ENCODE data around the gene KRT38.
"Not testable (repeated sequence)": the region's sequence is repeated elsewhere in the genome, so short reads cannot be mapped to it uniquely, and the experiment has no call there.

DNA sequence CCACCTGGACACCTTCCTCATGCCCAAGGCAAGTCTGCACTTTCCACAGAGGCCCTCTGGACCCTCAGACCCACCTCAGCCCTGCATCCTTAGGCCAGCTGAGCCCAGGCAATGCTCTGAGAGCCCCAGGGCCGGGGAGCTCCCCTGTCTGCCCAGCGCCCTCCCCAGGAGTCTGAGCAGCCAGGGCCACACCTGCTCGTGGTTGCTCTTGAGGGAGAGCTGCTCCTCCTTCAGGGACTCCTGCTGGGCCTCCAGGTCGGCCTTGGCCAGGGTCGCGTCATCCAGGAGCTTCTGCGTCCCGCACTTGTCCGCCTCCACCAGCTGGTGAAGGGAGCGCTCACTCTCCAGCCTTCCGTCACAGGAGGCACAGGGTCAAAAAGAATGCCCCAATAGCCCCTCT, 18.2 kb downstream of the KRT38 start:
- TF ChIP-seq, protein P1, sequence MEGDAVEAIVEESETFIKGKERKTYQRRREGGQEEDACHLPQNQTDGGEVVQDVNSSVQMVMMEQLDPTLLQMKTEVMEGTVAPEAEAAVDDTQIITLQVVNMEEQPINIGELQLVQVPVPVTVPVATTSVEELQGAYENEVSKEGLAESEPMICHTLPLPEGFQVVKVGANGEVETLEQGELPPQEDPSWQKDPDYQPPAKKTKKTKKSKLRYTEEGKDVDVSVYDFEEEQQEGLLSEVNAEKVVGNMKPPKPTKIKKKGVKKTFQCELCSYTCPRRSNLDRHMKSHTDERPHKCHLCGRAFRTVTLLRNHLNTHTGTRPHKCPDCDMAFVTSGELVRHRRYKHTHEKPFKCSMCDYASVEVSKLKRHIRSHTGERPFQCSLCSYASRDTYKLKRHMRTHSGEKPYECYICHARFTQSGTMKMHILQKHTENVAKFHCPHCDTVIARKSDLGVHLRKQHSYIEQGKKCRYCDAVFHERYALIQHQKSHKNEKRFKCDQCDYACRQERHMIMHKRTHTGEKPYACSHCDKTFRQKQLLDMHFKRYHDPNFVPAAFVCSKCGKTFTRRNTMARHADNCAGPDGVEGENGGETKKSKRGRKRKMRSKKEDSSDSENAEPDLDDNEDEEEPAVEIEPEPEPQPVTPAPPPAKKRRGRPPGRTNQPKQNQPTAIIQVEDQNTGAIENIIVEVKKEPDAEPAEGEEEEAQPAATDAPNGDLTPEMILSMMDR (IDR thresholded peaks at IDR 0.05), result not testable (repeated sequence)
- TF ChIP-seq POLR2AphosphoS5, POLR2A (IDR thresholded peaks at IDR 0.05): not testable (repeated sequence)
